GM19193 (cell line): ENCODE data around the gene RPH3AL.

Source experiments
- POLR2A ChIP-seq: IDR thresholded peaks from 4 replicates; pipeline ENCODE4 v1.6.1; 2011; ENCODE audit not compliant: insufficient read depth, insufficient read length; ENCODE audit errors: extremely low read depth

The RPH3AL gene

GRCh38 chr17:383771-384621 lies 31.4 kb upstream of the RPH3AL start:
- TF ChIP-seq POLR2A = no peak

GRCh38 chr17:382644-383533 lies 30.3 kb upstream of the RPH3AL start:
- no peak for TF ChIP-seq POLR2A

GRCh38 chr17:381941-382643 lies 29.5 kb upstream of the RPH3AL start:
- no peak for TF ChIP-seq POLR2A

GRCh38 chr17:381516-381915 lies 28.9 kb upstream of the RPH3AL start:
- TF ChIP-seq POLR2A = no peak

GRCh38 chr17:379531-380465 lies 27.2 kb upstream of the RPH3AL start:
- no peak for TF ChIP-seq POLR2A

- TF ChIP-seq POLR2A = no peak
These were observed 25.5 kb upstream of the RPH3AL start for GRCh38 chr17:378068-378467.

GRCh38 chr17:376936-377863 lies 24.6 kb upstream of the RPH3AL start:
- TF ChIP-seq POLR2A = no peak

- no peak for TF ChIP-seq POLR2A
These were observed 21.1 kb upstream of the RPH3AL start for GRCh38 chr17:373613-374230.

- no peak for TF ChIP-seq POLR2A
These were observed 19.8 kb upstream of the RPH3AL start for GRCh38 chr17:372157-373152.

- TF ChIP-seq POLR2A = no peak
These were observed 19.0 kb upstream of the RPH3AL start for GRCh38 chr17:371583-371982.

GRCh38 chr17:364766-365165 lies 12.2 kb upstream of the RPH3AL start:
- TF ChIP-seq POLR2A = no peak

GRCh38 chr17:364308-364707 lies 11.7 kb upstream of the RPH3AL start:
- TF ChIP-seq POLR2A = no peak

GRCh38 chr17:362721-363120 lies 10.1 kb upstream of the RPH3AL start:
- TF ChIP-seq POLR2A = no peak
